Upper lobe of left lung (tissue), 6 donors: ENCODE data around the gene CREB3L2. TPM values are rescaled to one million over a fixed set of nuclear protein-coding genes. Genes with fewer than 3 reads are reported as not detected.
"Not testable (repeated sequence)": the region's sequence is repeated elsewhere in the genome, so short reads cannot be mapped to it uniquely, and the experiment has no call there.

Experiments
- ATAC-seq, 2 donors: fragments of 200-7000 bp; cut with Tn5 transposase; one replicate each; pipeline ENCODE4 v1.9.1; 2022; ENCODE audit warnings: mild to moderate bottlenecking in 2 of 2, moderate library complexity in 2 of 2; ENCODE audit not compliant: low FRiP score in 2 of 2
- DNase-seq, 2 donors: peaks; one replicate each; pipeline ENCODE4 v3.0.0-alpha.2; 2019 to 2020
- H3K27ac ChIP-seq, 4 donors: fragments of 200-600 bp; sonication (generic); one replicate each; pipeline ENCODE4 v1.5.1; 2016 to 2019
- H3K27me3 ChIP-seq, 4 donors: fragments of 200-600 bp; sonication (generic); one replicate each; pipeline ENCODE4 v1.5.1; 2017 to 2019
- H3K36me3 ChIP-seq, 4 donors: fragments of 200-600 bp; sonication (generic); one replicate each; pipeline ENCODE4 v1.5.1; 2016 to 2019
- H3K4me1 ChIP-seq, 4 donors: fragments of 200-600 bp; sonication (generic); one replicate each; pipeline ENCODE4 v1.5.1; 2018 to 2019
- H3K4me3 ChIP-seq, 4 donors: fragments of 200-600 bp; sonication (generic); one replicate each; pipeline ENCODE4 v1.5.1; 2017 to 2019; ENCODE audit warnings: mild to moderate bottlenecking in 2 of 4, moderate library complexity in 1 of 4
- H3K9me3 ChIP-seq, 4 donors: fragments of 200-600 bp; sonication (generic); one replicate each; pipeline ENCODE4 v1.5.1; 2018 to 2019
- EP300 ChIP-seq, 4 donors: sonication (generic); formaldehyde crosslinking; IDR thresholded peaks; one replicate each; pipeline ENCODE4 v1.5.1; 2017; ENCODE audit warnings: antibody characterized with exemption in 4 of 4, control low read depth in 2 of 4
- POLR2A ChIP-seq, 4 donors: fragments of 450-650 bp; IDR thresholded peaks; one replicate each; pipeline ENCODE4 v1.5.1; 2016 to 2017; ENCODE audit warnings: antibody characterized with exemption in 4 of 4, mild to moderate bottlenecking in 2 of 4
- POLR2AphosphoS5 ChIP-seq, 2 donors: sonication (generic); formaldehyde crosslinking; IDR thresholded peaks; one replicate each; pipeline ENCODE4 v1.5.1; 2017; ENCODE audit warnings: antibody characterized with exemption in 2 of 2
- WGBS, 2 donors: methylation state at CpG; one replicate each; pipeline ENCODE4 v1.1.5; 2017 to 2018; 5-methylcytosine and 5-hydroxymethylcytosine counted together
- total RNA-seq, 6 donors: library from RNA; depleted of rRNA in 4 of 6; stranded (reverse); fragments of >200 nt in 4 of 6; gene quantifications; one replicate each; pipeline versions ENCODE4 v1.1.0 to v1.2.1, GENCODE V29; 2016 to 2021
- TF ChIP-seq, protein P1 (sequence below), 6 experiments: fragments of 450-650 bp in 4 of 6; fragments of 200-600 bp in 2 of 6; sonication (generic) in 2 of 6; IDR thresholded peaks; one replicate each; pipeline ENCODE4 v1.5.1; 2016 to 2019; ENCODE audit warnings: antibody characterized with exemption in 6 of 6
- donor health status: DM: no; HTN: no; CAD: no; lungs with moderate emphysema.
- donor health status: DM: no; HTN: yes; CAD: no; lungs with severe emphysema.

CREB3L2 gene, protein sequence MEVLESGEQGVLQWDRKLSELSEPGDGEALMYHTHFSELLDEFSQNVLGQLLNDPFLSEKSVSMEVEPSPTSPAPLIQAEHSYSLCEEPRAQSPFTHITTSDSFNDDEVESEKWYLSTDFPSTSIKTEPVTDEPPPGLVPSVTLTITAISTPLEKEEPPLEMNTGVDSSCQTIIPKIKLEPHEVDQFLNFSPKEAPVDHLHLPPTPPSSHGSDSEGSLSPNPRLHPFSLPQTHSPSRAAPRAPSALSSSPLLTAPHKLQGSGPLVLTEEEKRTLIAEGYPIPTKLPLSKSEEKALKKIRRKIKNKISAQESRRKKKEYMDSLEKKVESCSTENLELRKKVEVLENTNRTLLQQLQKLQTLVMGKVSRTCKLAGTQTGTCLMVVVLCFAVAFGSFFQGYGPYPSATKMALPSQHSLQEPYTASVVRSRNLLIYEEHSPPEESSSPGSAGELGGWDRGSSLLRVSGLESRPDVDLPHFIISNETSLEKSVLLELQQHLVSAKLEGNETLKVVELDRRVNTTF
- 10 to 100 TPM; 26.9 to 73.5 (median 34.2) TPM for total RNA-seq

DNA sequence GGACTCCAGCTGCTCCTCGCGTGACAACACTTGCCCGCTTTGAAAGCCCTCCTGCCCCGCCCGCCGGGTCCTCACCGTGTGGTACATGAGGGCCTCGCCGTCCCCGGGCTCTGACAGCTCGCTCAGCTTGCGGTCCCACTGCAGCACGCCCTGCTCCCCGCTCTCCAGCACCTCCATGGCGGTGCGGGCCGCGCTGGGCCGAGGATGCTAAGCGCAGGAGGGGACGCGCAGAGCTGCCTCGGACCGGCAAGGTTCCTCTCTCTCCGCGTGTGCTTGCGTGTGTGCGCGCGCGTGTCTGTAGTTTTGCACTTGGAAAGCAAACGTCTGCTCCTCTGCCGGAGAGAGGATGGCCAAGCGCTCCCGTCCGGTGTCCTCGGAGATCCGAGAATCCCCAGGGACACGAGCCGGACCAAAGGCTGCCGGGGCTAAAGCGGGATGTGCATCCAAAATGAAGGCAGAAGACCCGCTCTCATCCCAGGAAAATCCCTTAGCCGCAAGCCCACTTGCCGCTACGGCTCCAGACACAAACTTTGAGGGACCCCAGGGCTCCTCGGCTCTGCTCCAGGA, at the start of gene CREB3L2:
Gene CREB3L2 (minus strand): TSS at position 558 of the 567 bp plus-strand sequence. CDS start 381 bp downstream, at position 177.
- Histone ChIP-seq H3K9me3 (no peaks in the 10 kb centered on the region), H3K27me3 (no peaks in the 10 kb centered on the region), H3K4me1 (peaks cover 19 to 31% (median 21%) of the 10 kb centered on the region in 4 donors), H3K4me3 (peak within 1 kb of the TSS; percentile 71 to 98 (median 86)), H3K36me3 (no peaks in the 10 kb centered on the region), H3K27ac (peak within 1 kb of the TSS; percentile 89 to 95 (median 94))
- WGBS, 2 donors = 1 to 2% methylated on average over 13 to 18 of the region's 47 CpGs
- TF ChIP-seq, protein P1, sequence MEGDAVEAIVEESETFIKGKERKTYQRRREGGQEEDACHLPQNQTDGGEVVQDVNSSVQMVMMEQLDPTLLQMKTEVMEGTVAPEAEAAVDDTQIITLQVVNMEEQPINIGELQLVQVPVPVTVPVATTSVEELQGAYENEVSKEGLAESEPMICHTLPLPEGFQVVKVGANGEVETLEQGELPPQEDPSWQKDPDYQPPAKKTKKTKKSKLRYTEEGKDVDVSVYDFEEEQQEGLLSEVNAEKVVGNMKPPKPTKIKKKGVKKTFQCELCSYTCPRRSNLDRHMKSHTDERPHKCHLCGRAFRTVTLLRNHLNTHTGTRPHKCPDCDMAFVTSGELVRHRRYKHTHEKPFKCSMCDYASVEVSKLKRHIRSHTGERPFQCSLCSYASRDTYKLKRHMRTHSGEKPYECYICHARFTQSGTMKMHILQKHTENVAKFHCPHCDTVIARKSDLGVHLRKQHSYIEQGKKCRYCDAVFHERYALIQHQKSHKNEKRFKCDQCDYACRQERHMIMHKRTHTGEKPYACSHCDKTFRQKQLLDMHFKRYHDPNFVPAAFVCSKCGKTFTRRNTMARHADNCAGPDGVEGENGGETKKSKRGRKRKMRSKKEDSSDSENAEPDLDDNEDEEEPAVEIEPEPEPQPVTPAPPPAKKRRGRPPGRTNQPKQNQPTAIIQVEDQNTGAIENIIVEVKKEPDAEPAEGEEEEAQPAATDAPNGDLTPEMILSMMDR (IDR thresholded peaks at IDR 0.05) = no peak
- TF ChIP-seq EP300 (IDR thresholded peaks at IDR 0.05) (no peak), POLR2AphosphoS5 (IDR thresholded peaks at IDR 0.05) (peak; percentile 52 to 57), POLR2A (IDR thresholded peaks at IDR 0.05) (peak in 3 of 4 donors; percentile 62 to 86 (median 83))
- peak; percentile 83 to 94 for DNase-seq
- peak; percentile 68 to 86 for ATAC-seq

DNA sequence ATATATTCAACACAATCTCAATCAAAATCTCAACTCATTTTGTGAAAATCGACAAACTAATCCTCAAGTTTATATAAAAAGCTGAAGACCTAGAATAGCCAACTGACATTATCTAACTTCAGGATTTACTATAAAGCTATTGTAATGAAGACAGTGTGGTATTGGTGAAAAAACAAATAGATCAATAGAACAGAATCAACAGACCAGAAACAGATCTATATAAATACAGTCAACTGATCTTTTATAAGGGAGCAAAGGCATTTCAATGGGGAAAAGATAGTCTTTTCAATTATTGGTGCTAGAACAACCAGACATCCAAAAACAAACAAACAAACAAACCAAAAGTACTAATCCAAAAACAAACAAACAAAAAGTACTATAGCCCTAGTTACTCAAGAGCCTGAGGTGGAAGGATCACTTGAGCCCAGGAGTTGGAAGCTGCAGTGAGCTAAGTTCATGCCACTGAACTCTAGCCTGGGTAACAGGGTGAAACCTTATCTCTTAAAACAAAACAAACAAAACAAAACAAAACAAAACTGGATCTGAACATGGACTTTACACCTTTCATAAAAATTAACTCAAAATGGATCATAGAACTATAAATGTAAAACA, 47.7 kb upstream of the CREB3L2 start:
- no peak for DNase-seq
- no peak overlapping the region for H3K27ac ChIP-seq
- 93% methylated on average over 1 of the region's 1 CpG for WGBS, 2 donors
- no peak overlapping the region for H3K4me3 ChIP-seq
- H3K9me3 ChIP-seq = no peaks in the 10 kb centered on the region
- ATAC-seq = no peak
- H3K27me3 ChIP-seq = no peaks in the 10 kb centered on the region
- no peaks in the 10 kb centered on the region for H3K36me3 ChIP-seq
- no peak for TF ChIP-seq POLR2AphosphoS5 (IDR thresholded peaks at IDR 0.05)
- no peak for TF ChIP-seq POLR2A (IDR thresholded peaks at IDR 0.05)
- TF ChIP-seq, protein P1 (IDR thresholded peaks at IDR 0.05) = no peak
- no peak for TF ChIP-seq EP300 (IDR thresholded peaks at IDR 0.05)
- no peaks in the 10 kb centered on the region for H3K4me1 ChIP-seq

DNA sequence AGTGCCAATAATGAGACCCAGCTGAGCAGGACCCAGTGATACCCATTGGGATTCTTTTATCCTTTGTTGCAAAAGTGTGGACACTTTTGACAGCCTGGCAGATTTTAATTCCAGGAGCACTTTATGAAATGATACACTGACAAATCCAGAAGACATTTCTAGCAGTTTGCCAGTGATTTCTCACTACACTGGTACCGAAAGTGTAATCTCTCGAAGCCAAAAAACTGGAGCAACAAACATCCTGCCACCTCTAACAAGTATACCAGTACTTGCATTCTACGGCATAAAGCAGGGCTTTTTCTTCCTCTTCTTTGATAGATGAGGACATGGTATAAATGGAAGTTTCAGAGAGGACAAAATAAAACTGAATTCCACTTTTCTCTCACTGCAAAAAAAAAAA, 46.0 kb upstream of the CREB3L2 start:
- Histone ChIP-seq H3K27ac (no peak overlapping the region), H3K4me3 (no peak overlapping the region), H3K36me3 (no peaks in the 10 kb centered on the region), H3K27me3 (no peaks in the 10 kb centered on the region), H3K9me3 (no peaks in the 10 kb centered on the region), H3K4me1 (no peaks in the 10 kb centered on the region)
- 90 to 92% methylated on average over 3 of the region's 3 CpGs for WGBS, 2 donors
- TF ChIP-seq POLR2AphosphoS5 (IDR thresholded peaks at IDR 0.05) (no peak), EP300 (IDR thresholded peaks at IDR 0.05) (no peak), POLR2A (IDR thresholded peaks at IDR 0.05) (no peak)
- TF ChIP-seq, protein P1 (IDR thresholded peaks at IDR 0.05) = no peak
- DNase-seq (no peak), ATAC-seq (no peak)

DNA sequence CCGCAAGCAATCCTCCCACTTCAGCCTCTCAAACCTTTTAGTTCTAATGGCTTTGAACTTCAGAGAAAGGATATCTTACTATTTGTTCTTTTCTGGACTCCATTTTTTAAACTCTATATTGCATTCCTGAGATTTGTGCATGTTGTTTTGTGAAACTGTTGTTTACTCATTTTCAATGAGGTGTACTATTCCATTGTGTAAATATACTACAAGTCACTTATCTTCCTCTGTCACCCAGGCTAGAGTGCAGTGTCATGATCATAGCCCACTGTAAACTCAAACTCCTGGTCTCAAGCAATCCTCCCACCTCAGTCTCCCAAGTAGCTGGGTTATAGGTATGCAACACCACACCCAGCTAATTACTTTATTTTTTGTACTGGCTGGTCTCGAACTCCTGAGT, 43.0 kb upstream of the CREB3L2 start:
- Histone ChIP-seq H3K27ac (no peak overlapping the region), H3K9me3 (no peaks in the 10 kb centered on the region), H3K4me1 (no peaks in the 10 kb centered on the region), H3K36me3 (no peaks in the 10 kb centered on the region), H3K4me3 (no peak overlapping the region), H3K27me3 (no peaks in the 10 kb centered on the region)
- ATAC-seq (no peak), DNase-seq (no peak)
- TF ChIP-seq, protein P1 (IDR thresholded peaks at IDR 0.05) = no peak
- TF ChIP-seq POLR2A (IDR thresholded peaks at IDR 0.05) (no peak), POLR2AphosphoS5 (IDR thresholded peaks at IDR 0.05) (no peak), EP300 (IDR thresholded peaks at IDR 0.05) (no peak)
- WGBS, 2 donors = 80 to 95% methylated on average over 2 of the region's 2 CpGs

DNA sequence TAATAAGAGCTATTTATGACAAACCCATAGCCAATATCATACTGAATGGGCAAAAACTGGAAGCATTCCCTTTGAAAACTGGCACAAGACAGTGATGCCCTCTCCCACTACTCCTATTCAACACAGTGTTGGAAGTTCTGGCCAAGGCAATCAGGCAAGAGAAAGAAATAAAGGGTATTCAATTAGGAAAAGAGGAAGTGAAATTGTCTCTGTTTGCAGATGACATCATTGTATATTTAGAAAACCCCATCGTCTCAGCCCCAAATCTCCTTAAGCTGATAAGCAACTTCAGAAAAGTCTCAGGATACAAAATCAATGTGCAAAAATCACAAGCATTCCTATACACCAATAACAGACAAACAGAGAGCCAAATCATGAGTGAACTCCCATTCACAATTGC, 38.2 kb upstream of the CREB3L2 start:
- H3K4me3 ChIP-seq, H3K9me3 ChIP-seq, H3K27me3 ChIP-seq, H3K4me1 ChIP-seq, H3K27ac ChIP-seq, H3K36me3 ChIP-seq, DNase-seq, ATAC-seq: not testable (repeated sequence)
- WGBS, 2 donors = 52 to 65% methylated on average over 1 of the region's 1 CpG
